H9 (cell line): ENCODE data around the gene CRYBB1. TPM values are rescaled to one million over a fixed set of nuclear protein-coding genes. Genes with fewer than 3 reads are reported as not detected.

ENCODE experiments used
- DNase-seq: peaks from one replicate; pipeline ENCODE4 v3.0.0-alpha.2; 2017
- H2AFZ ChIP-seq: one replicate; pipeline ENCODE4 v1.6.1; 2013; ENCODE audit warnings: mild to moderate bottlenecking, low read length, control low read depth, moderate library complexity
- H2AK5ac ChIP-seq: 2 replicates; pipeline ENCODE4 v1.6.1; 2013; ENCODE audit warnings: low read length, control low read depth, mixed read lengths; ENCODE audit not compliant: insufficient read length
- H2BK120ac ChIP-seq: one replicate; pipeline ENCODE4 v1.6.1; 2013; ENCODE audit warnings: low read depth, mild to moderate bottlenecking, low read length, control low read depth, inconsistent platforms; ENCODE audit not compliant: poor library complexity, severe bottlenecking
- H2BK12ac ChIP-seq: 2 replicates; pipeline ENCODE4 v1.6.1; 2013; ENCODE audit warnings: low read length, control low read depth, mixed read lengths, low read depth; ENCODE audit not compliant: insufficient read length
- H2BK15ac ChIP-seq: 2 replicates; pipeline ENCODE4 v1.6.1; 2013; ENCODE audit warnings: low read depth, low read length, control low read depth
- H2BK20ac ChIP-seq: one replicate; pipeline ENCODE4 v1.6.1; 2013; ENCODE audit warnings: low read depth, mild to moderate bottlenecking, low read length, control low read depth, inconsistent platforms; ENCODE audit not compliant: poor library complexity, severe bottlenecking
- H2BK5ac ChIP-seq: 2 replicates; pipeline ENCODE4 v1.6.1; 2013; ENCODE audit warnings: low read length, control low read depth, mixed read lengths; ENCODE audit not compliant: insufficient read length
- H3K14ac ChIP-seq: 2 replicates; pipeline ENCODE4 v1.6.1; 2013; ENCODE audit warnings: low read length, control low read depth; ENCODE audit not compliant: insufficient read depth
- H3K18ac ChIP-seq: 2 replicates; pipeline ENCODE4 v1.6.1; 2013; ENCODE audit warnings: low read depth, mild to moderate bottlenecking, mixed read lengths, low read length, control low read depth; ENCODE audit not compliant: insufficient read length
- H3K23ac ChIP-seq: 2 replicates; pipeline ENCODE4 v1.6.1; 2013; ENCODE audit warnings: low read length, control low read depth, mixed read lengths, low read depth; ENCODE audit not compliant: insufficient read length
- H3K23me2 ChIP-seq: 2 replicates; pipeline ENCODE4 v1.6.1; 2013; ENCODE audit warnings: low read depth, mild to moderate bottlenecking, mixed read lengths, low read length, control low read depth; ENCODE audit not compliant: insufficient read length, poor library complexity, severe bottlenecking
- H3K27ac ChIP-seq: 2 replicates; pipeline ENCODE4 v1.5.1; 2013; ENCODE audit warnings: low read length, control low read depth, mixed read lengths, low read depth; ENCODE audit not compliant: insufficient read length
- H3K27me3 ChIP-seq: 2 replicates; pipeline ENCODE4 v1.6.1; 2013; ENCODE audit warnings: low read length, control low read depth, inconsistent platforms; ENCODE audit not compliant: insufficient read depth
- H3K4ac ChIP-seq: 2 replicates; pipeline ENCODE4 v1.6.1; 2013; ENCODE audit warnings: low read depth, mild to moderate bottlenecking, control low read depth, inconsistent platforms, low read length, moderate library complexity
- H3K4me1 ChIP-seq: 2 replicates; pipeline ENCODE4 v1.6.1; 2013; ENCODE audit warnings: low read length, control low read depth, inconsistent platforms; ENCODE audit not compliant: insufficient read depth
- H3K4me2 ChIP-seq: 2 replicates; pipeline ENCODE4 v1.6.1; 2013; ENCODE audit warnings: low read length, control low read depth, mixed read lengths; ENCODE audit not compliant: insufficient read length, insufficient read depth
- H3K56ac ChIP-seq: 2 replicates; pipeline ENCODE4 v1.6.1; 2013; ENCODE audit warnings: low read depth, mild to moderate bottlenecking, mixed read lengths, low read length, control low read depth; ENCODE audit not compliant: insufficient read length
- H3K79me1 ChIP-seq: 2 replicates; pipeline ENCODE4 v1.6.1; 2013; ENCODE audit warnings: low read depth, mild to moderate bottlenecking, moderate library complexity, low read length, control low read depth, inconsistent platforms; ENCODE audit not compliant: insufficient read depth, poor library complexity, severe bottlenecking
- H3K79me2 ChIP-seq: 2 replicates; pipeline ENCODE4 v1.6.1; 2013; ENCODE audit warnings: low read length, control low read depth, inconsistent platforms; ENCODE audit not compliant: insufficient read depth
- H3K9ac ChIP-seq: 2 replicates; pipeline ENCODE4 v1.6.1; 2013; ENCODE audit warnings: low read length, control low read depth, mixed read lengths; ENCODE audit not compliant: insufficient read length; ENCODE audit errors: extremely low read depth
- H3K9me3 ChIP-seq: one replicate; pipeline ENCODE4 v1.6.1; 2013; ENCODE audit warnings: low read depth, low read length, inconsistent platforms; ENCODE audit not compliant: control insufficient read depth
- H3T11ph ChIP-seq: one replicate; pipeline ENCODE4 v1.6.1; 2013; ENCODE audit warnings: mild to moderate bottlenecking, low read length, control low read depth, inconsistent platforms
- H4K20me1 ChIP-seq: one replicate; pipeline ENCODE4 v1.6.1; 2013; ENCODE audit not compliant: control insufficient read depth, insufficient read length, insufficient read depth
- H4K5ac ChIP-seq: 2 replicates; pipeline ENCODE4 v1.6.1; 2013; ENCODE audit warnings: low read depth, mild to moderate bottlenecking, mixed read lengths, low read length, control low read depth; ENCODE audit not compliant: insufficient read length
- H4K8ac ChIP-seq: replicated peaks from 2 replicates; pipeline ENCODE4 v1.6.1; 2013; ENCODE audit warnings: low read length, control low read depth, mixed read lengths, low read depth; ENCODE audit not compliant: insufficient read length
- H4K91ac ChIP-seq: 2 replicates; pipeline ENCODE4 v1.6.1; 2013; ENCODE audit warnings: low read depth, mild to moderate bottlenecking, moderate library complexity, mixed read lengths, low read length, control low read depth; ENCODE audit not compliant: insufficient read length
- H3K27ac Mint-ChIP-seq, 3 experiments: 2 replicates in 2 of 3; 3 replicates in 1 of 3; pipeline ENCODE4 v1.8.0; 2020 to 2021; ENCODE audit warnings: mixed read lengths in 3 of 3, mild to moderate bottlenecking in 1 of 3, moderate library complexity in 1 of 3
- H3K27me3 Mint-ChIP-seq: 2 replicates; pipeline ENCODE4 v1.8.0; 2021; ENCODE audit warnings: low read depth, mild to moderate bottlenecking, moderate library complexity, mixed read lengths
- H3K36me3 Mint-ChIP-seq, 3 experiments: 2 replicates in 2 of 3; 3 replicates in 1 of 3; pipeline ENCODE4 v1.8.0; 2020 to 2021; ENCODE audit warnings: low read depth in 3 of 3, mixed read lengths in 3 of 3; ENCODE audit not compliant: insufficient read depth in 1 of 3
- H3K4me1 Mint-ChIP-seq, 2 experiments: 2 replicates each; pipeline ENCODE4 v1.8.0; 2020; ENCODE audit warnings: mixed read lengths in 2 of 2
- H3K4me3 Mint-ChIP-seq, 2 experiments: 2 replicates in 1 of 2; 3 replicates in 1 of 2; pipeline ENCODE4 v1.8.0; 2020 to 2021; ENCODE audit warnings: mild to moderate bottlenecking in 2 of 2, mixed read lengths in 2 of 2, moderate library complexity in 1 of 2
- H3K9me3 Mint-ChIP-seq, 2 experiments: 2 replicates in 1 of 2; 3 replicates in 1 of 2; pipeline ENCODE4 v1.8.0; 2020; ENCODE audit warnings: mild to moderate bottlenecking in 2 of 2, mixed read lengths in 2 of 2, moderate library complexity in 1 of 2
- WGBS: extraction: QIAGEN DNeasy Blood & Tissue Kit; methylation state at CpG from one replicate; pipeline ENCODE4 v1.1.7; 2013; ENCODE audit warnings: missing lambda C conversion rate, low lambda C conversion rate, mixed read lengths; ENCODE audit not compliant: insufficient read length; ENCODE audit errors: extremely low coverage; 5-methylcytosine and 5-hydroxymethylcytosine counted together
- total RNA-seq: library from RNA; stranded (reverse); gene quantifications from 2 replicates; pipeline ENCODE4 v1.2.1, GENCODE V29; 2021
- TF ChIP-seq, protein P1 (sequence below): fragments of 200-600 bp; sonication (generic); conservative IDR thresholded peaks from 3 replicates; pipeline ENCODE4 v1.8.0; 2021; ENCODE audit warnings: antibody characterized with exemption, mild to moderate bottlenecking

CRYBB1 gene
- total RNA-seq, 1 experiment from 2014 or later, result 5.4 TPM

DNA sequence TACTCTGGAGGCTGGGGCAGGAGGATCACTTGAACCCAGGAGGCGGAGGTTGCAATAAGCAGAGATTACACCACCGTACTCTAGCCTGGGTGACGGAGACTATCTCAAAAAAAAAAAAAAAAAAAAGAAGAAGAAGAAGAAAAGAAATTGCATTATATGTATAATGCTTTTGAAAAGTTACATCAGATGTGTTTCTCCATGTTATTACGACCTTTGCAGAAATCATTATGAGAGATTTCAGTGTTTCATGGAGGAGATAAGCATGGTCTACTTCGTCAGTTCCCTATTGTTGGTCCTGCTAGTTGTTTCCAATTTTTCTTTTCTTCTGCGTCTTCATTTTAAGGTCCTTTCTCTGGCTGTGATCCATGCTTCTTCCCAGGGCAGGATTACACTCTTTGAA lies 42.5 kb upstream of the CRYBB1 start:
- Mint-ChIP-seq H3K4me1 (peaks cover 42 to 58% of the 10 kb centered on the region in 2 experiments), H3K36me3 (peaks cover 17 to 47% (median 30%) of the 10 kb centered on the region in 3 experiments; a peak in 6 of 7 replicates), H3K27ac (peak overlapping the region; percentile 26 to 98 (median 83); a peak in 5 of 7 replicates), H3K9me3 (no peaks in the 10 kb centered on the region; a peak in 1 of 5 replicates), H3K27me3 (peaks cover 19% of the 10 kb centered on the region), H3K4me3 (peak overlapping the region in 1 of 2 experiments; percentile 61; a peak in 1 of 5 replicates)
- Histone ChIP-seq H3K27ac (no peak overlapping the region), H2BK5ac (no peak overlapping the region), H3K56ac (no peak overlapping the region), H3K23me2 (peaks cover 16% of the 10 kb centered on the region), H3K9me3 (no peaks in the 10 kb centered on the region), H2AFZ (no peak overlapping the region), H2BK15ac (no peak overlapping the region), H3K4me2 (peak overlapping the region; percentile 4), H3K4me1 (no peaks in the 10 kb centered on the region; the same call in 1 of the 2 replicates), H3K14ac (no peak overlapping the region), H2BK120ac (no peak overlapping the region), H2AK5ac (no peak overlapping the region), H3T11ph (no peak overlapping the region), H4K8ac (no peak overlapping the region), H4K91ac (no peak overlapping the region), H3K79me2 (no peaks in the 10 kb centered on the region; the same call in 1 of the 2 replicates), H4K20me1 (no peaks in the 10 kb centered on the region), H3K79me1 (no peaks in the 10 kb centered on the region), H3K9ac (no peak overlapping the region), H3K27me3 (no peaks in the 10 kb centered on the region), H2BK20ac (no peak overlapping the region), H3K4ac (no peak overlapping the region), H2BK12ac (no peak overlapping the region), H3K18ac (no peak overlapping the region), H3K23ac (no peak overlapping the region), H4K5ac (no peak overlapping the region)
- TF ChIP-seq, protein P1, sequence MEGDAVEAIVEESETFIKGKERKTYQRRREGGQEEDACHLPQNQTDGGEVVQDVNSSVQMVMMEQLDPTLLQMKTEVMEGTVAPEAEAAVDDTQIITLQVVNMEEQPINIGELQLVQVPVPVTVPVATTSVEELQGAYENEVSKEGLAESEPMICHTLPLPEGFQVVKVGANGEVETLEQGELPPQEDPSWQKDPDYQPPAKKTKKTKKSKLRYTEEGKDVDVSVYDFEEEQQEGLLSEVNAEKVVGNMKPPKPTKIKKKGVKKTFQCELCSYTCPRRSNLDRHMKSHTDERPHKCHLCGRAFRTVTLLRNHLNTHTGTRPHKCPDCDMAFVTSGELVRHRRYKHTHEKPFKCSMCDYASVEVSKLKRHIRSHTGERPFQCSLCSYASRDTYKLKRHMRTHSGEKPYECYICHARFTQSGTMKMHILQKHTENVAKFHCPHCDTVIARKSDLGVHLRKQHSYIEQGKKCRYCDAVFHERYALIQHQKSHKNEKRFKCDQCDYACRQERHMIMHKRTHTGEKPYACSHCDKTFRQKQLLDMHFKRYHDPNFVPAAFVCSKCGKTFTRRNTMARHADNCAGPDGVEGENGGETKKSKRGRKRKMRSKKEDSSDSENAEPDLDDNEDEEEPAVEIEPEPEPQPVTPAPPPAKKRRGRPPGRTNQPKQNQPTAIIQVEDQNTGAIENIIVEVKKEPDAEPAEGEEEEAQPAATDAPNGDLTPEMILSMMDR, result no peak
- no peak for DNase-seq
- no CpG with 5 or more reads among the region's 6 CpGs for WGBS
